B cell (primary cell): Measurements from ENCODE around the gene SLC2A13.

Experiments
- CTCF ChIP-seq: fragments of 200-600 bp; IDR thresholded peaks from one replicate; pipeline ENCODE4 v1.8.0; 2022; ENCODE audit warnings: antibody characterized with exemption, mild to moderate bottlenecking
- EZH2 ChIP-seq: IDR thresholded peaks from 2 replicates; pipeline ENCODE4 v1.6.1; 2012; ENCODE audit warnings: borderline replicate concordance, low read depth, mild to moderate bottlenecking, moderate library complexity, low read length; ENCODE audit not compliant: insufficient read depth, poor library complexity, severe bottlenecking

GRCh38 chr12:39975374-39975918 is 130.4 kb downstream of the SLC2A13 start:
- TF ChIP-seq CTCF (no peak), EZH2 (no peak)
